HEK293 (cell line): Measurements from ENCODE around the gene ZNF121.

Experiments used
- AEBP2 ChIP-seq: fragments of 450-650 bp; formaldehyde crosslinking; IDR thresholded peaks from 2 replicates; pipeline ENCODE4 v1.5.1; 2016; ENCODE audit warnings: missing biosample characterization, missing genetic modification characterization, borderline replicate concordance
- GFI1B ChIP-seq: fragments of 450-650 bp; formaldehyde crosslinking; IDR thresholded peaks from 2 replicates; pipeline ENCODE4 v1.5.1; 2016; ENCODE audit warnings: missing biosample characterization, missing genetic modification characterization
- HOXA7 ChIP-seq: sonication (generic); formaldehyde crosslinking; IDR thresholded peaks from 2 replicates; pipeline ENCODE4 v1.8.1; 2022; ENCODE audit warnings: missing genetic modification reagents, borderline replicate concordance
- IKZF3 ChIP-seq: fragments of 450-650 bp; IDR thresholded peaks from 2 replicates; pipeline ENCODE4 v1.5.0; 2018; ENCODE audit warnings: missing biosample characterization, mild to moderate bottlenecking, missing genetic modification characterization, moderate library complexity
- KLF16 ChIP-seq: fragments of 450-650 bp; formaldehyde crosslinking; IDR thresholded peaks from 2 replicates; pipeline ENCODE4 v1.5.1; 2017; ENCODE audit warnings: missing biosample characterization, missing genetic modification characterization
- MEIS1 ChIP-seq: sonication (generic); formaldehyde crosslinking; IDR thresholded peaks from 2 replicates; pipeline ENCODE4 v1.8.1; 2022; ENCODE audit warnings: missing genetic modification reagents, mild to moderate bottlenecking, borderline replicate concordance
- PATZ1 ChIP-seq: fragments of 450-650 bp; formaldehyde crosslinking; IDR thresholded peaks from 2 replicates; pipeline ENCODE4 v1.5.1; 2016; ENCODE audit warnings: missing biosample characterization, missing genetic modification characterization
- SP2 ChIP-seq: fragments of 450-650 bp; formaldehyde crosslinking; IDR thresholded peaks from 2 replicates; pipeline ENCODE4 v1.5.1; 2016; ENCODE audit warnings: missing biosample characterization, missing genetic modification characterization
- ZBTB11 ChIP-seq: fragments of 450-650 bp; formaldehyde crosslinking; conservative IDR thresholded peaks from 2 replicates; pipeline ENCODE4 v1.5.1; 2016; ENCODE audit warnings: low read depth, missing biosample characterization, missing genetic modification characterization
- ZBTB17 ChIP-seq: fragments of 450-650 bp; formaldehyde crosslinking; IDR thresholded peaks from 2 replicates; pipeline ENCODE4 v1.5.1; 2016; ENCODE audit warnings: missing biosample characterization, missing genetic modification characterization
- ZFP37 ChIP-seq: fragments of 450-650 bp; formaldehyde crosslinking; IDR thresholded peaks from 2 replicates; pipeline ENCODE4 v1.5.1; 2016; ENCODE audit warnings: missing biosample characterization, missing genetic modification characterization
- ZNF140 ChIP-seq: fragments of 450-650 bp; formaldehyde crosslinking; IDR thresholded peaks from 2 replicates; pipeline ENCODE4 v1.5.1; 2016; ENCODE audit warnings: missing biosample characterization, missing genetic modification characterization
- ZNF146 ChIP-seq: fragments of 450-650 bp; formaldehyde crosslinking; IDR thresholded peaks from 2 replicates; pipeline ENCODE4 v1.5.1; 2016; ENCODE audit warnings: missing biosample characterization, missing genetic modification characterization
- ZNF157 ChIP-seq: fragments of 450-650 bp; formaldehyde crosslinking; IDR thresholded peaks from 2 replicates; pipeline ENCODE4 v1.5.1; 2016; ENCODE audit warnings: missing biosample characterization, missing genetic modification characterization
- ZNF169 ChIP-seq: fragments of 450-650 bp; formaldehyde crosslinking; IDR thresholded peaks from 2 replicates; pipeline ENCODE4 v1.5.1; 2016; ENCODE audit warnings: missing biosample characterization, missing genetic modification characterization
- ZNF248 ChIP-seq: fragments of 450-650 bp; formaldehyde crosslinking; IDR thresholded peaks from 2 replicates; pipeline ENCODE4 v1.5.1; 2017; ENCODE audit warnings: missing biosample characterization, missing genetic modification characterization
- ZNF398 ChIP-seq: fragments of 450-650 bp; formaldehyde crosslinking; IDR thresholded peaks from 2 replicates; pipeline ENCODE4 v1.5.1; 2017; ENCODE audit warnings: missing biosample characterization, missing genetic modification characterization
- ZNF433 ChIP-seq: fragments of 450-650 bp; formaldehyde crosslinking; IDR thresholded peaks from 2 replicates; pipeline ENCODE4 v1.5.1; 2016; ENCODE audit warnings: missing biosample characterization, missing genetic modification characterization, low read depth
- ZNF48 ChIP-seq: fragments of 450-650 bp; formaldehyde crosslinking; IDR thresholded peaks from 2 replicates; pipeline ENCODE4 v1.5.1; 2016; ENCODE audit warnings: missing biosample characterization, missing genetic modification characterization
- ZNF600 ChIP-seq: fragments of 450-650 bp; formaldehyde crosslinking; IDR thresholded peaks from 2 replicates; pipeline ENCODE4 v1.5.1; 2016; ENCODE audit warnings: missing biosample characterization, missing genetic modification characterization
- ZNF639 ChIP-seq: fragments of 450-650 bp; formaldehyde crosslinking; IDR thresholded peaks from 2 replicates; pipeline ENCODE4 v1.5.1; 2016; ENCODE audit warnings: missing biosample characterization, missing genetic modification characterization
- ZNF670 ChIP-seq: fragments of 450-650 bp; formaldehyde crosslinking; IDR thresholded peaks from 2 replicates; pipeline ENCODE4 v1.5.1; 2016; ENCODE audit warnings: missing biosample characterization, missing genetic modification characterization, low read depth
- ZNF692 ChIP-seq: fragments of 450-650 bp; formaldehyde crosslinking; IDR thresholded peaks from 2 replicates; pipeline ENCODE4 v1.5.1; 2016; ENCODE audit warnings: missing biosample characterization, missing genetic modification characterization
- ZNF785 ChIP-seq: fragments of 450-650 bp; formaldehyde crosslinking; IDR thresholded peaks from 2 replicates; pipeline ENCODE4 v1.5.1; 2016; ENCODE audit warnings: missing biosample characterization, missing genetic modification characterization
- ZSCAN30 ChIP-seq: fragments of 450-650 bp; IDR thresholded peaks from 2 replicates; pipeline ENCODE4 v1.5.1; 2018; ENCODE audit warnings: missing biosample characterization, mild to moderate bottlenecking, missing genetic modification characterization, moderate library complexity
- ZSCAN5A ChIP-seq: fragments of 450-650 bp; formaldehyde crosslinking; IDR thresholded peaks from 2 replicates; pipeline ENCODE4 v1.5.1; 2016; ENCODE audit warnings: missing biosample characterization, missing genetic modification characterization

ZNF121 gene

GRCh38 chr19:9621156-9622037 is 37.1 kb upstream of the ZNF121 start, which contains the start of gene ZNF561 (continued):
- TF ChIP-seq ZSCAN30 (no peak; the same call in 1 of the 2 replicates), ZNF48 (tag by site-specific recombination) (no peak), ZBTB11 (peak; percentile 100), MEIS1 (no peak), PATZ1 (peak; percentile 79), ZNF398 (no peak), ZNF146 (tag by site-specific recombination) (peak; percentile 73), KLF16 (peak; percentile 87), GFI1B (tag by site-specific recombination) (no peak), ZNF433 (no peak), SP2 (tag by site-specific recombination) (peak; percentile 76), ZBTB17 (tag by site-specific recombination) (peak; percentile 71), ZNF157 (no peak), ZFP37 (tag by site-specific recombination) (peak; percentile 92), ZNF670 (tag by site-specific recombination) (no peak), ZNF692 (tag by site-specific recombination) (peak; percentile 83), ZNF169 (tag by site-specific recombination) (no peak), ZNF248 (tag by site-specific recombination) (no peak), ZNF785 (tag by site-specific recombination) (no peak), ZNF639 (tag by site-specific recombination) (peak; percentile 97), HOXA7 (CRISPR knock-in tag) (no peak), IKZF3 (tag by site-specific recombination) (peak; percentile 46; the same call in 1 of the 2 replicates), ZNF600 (tag by site-specific recombination) (no peak), AEBP2 (no peak), ZNF140 (tag by site-specific recombination) (no peak), ZSCAN5A (tag by site-specific recombination) (no peak)
